Calu3 (cell line): Measurements from ENCODE around the gene PER1. TPM values are rescaled to one million over a fixed set of nuclear protein-coding genes. Genes with fewer than 3 reads are reported as not detected.

Experiments
- BruUV-seq: library from RNA; stranded (reverse); fragments of 400-500 nt; replicated peaks from 2 replicates; lab custom pipeline; 2021; lab: Mats Ljungman, UMichigan
- CTCF ChIA-PET: fragments of 300-600 bp; sonication (Branson Sonifier 250); formaldehyde crosslinking; loops from one replicate; lab custom pipeline; 2022; ENCODE audit warnings: antibody characterized with exemption; lab: Charles Lee
- DNase-seq: peaks from one replicate; pipeline ENCODE4 v3.0.0; 2022
- H3K27ac Mint-ChIP-seq: one replicate; pipeline ENCODE4 v1.8.0; 2022; ENCODE audit warnings: mixed read lengths; ENCODE audit not compliant: unreplicated experiment
- H3K27me3 Mint-ChIP-seq: one replicate; pipeline ENCODE4 v1.8.0; 2022; ENCODE audit warnings: mixed read lengths; ENCODE audit not compliant: unreplicated experiment
- H3K36me3 Mint-ChIP-seq: one replicate; pipeline ENCODE4 v1.8.0; 2022; ENCODE audit warnings: mild to moderate bottlenecking, moderate library complexity, mixed read lengths; ENCODE audit not compliant: insufficient read depth, unreplicated experiment
- H3K4me1 Mint-ChIP-seq: one replicate; pipeline ENCODE4 v1.8.0; 2022; ENCODE audit warnings: mild to moderate bottlenecking, low read depth, mixed read lengths; ENCODE audit not compliant: unreplicated experiment
- H3K4me3 Mint-ChIP-seq: one replicate; pipeline ENCODE4 v1.8.0; 2022; ENCODE audit warnings: mild to moderate bottlenecking, low read depth, moderate library complexity, mixed read lengths; ENCODE audit not compliant: unreplicated experiment
- H3K9me3 Mint-ChIP-seq: one replicate; pipeline ENCODE4 v1.8.0; 2022; ENCODE audit warnings: low read depth, mixed read lengths; ENCODE audit not compliant: unreplicated experiment
- CTCF ChIP-seq: fragments of 200-600 bp; IDR thresholded peaks from one replicate; pipeline ENCODE4 v1.8.0; 2022; ENCODE audit warnings: antibody characterized with exemption; ENCODE audit not compliant: unreplicated experiment
- intact Hi-C: fragments of 100-400 bp; cut with micrococcal nuclease; formaldehyde crosslinking; loops from one replicate; pipeline ENCODE4 v1.10.0; 2022; ENCODE audit not compliant: unreplicated experiment
- total RNA-seq: library from RNA; stranded (reverse); gene quantifications from 2 replicates; pipeline ENCODE4 v1.2.3, GENCODE V29; 2022

PER1 gene
- total RNA-seq, 1 experiment from 2014 or later: 16.1 TPM

GRCh38 chr17:8147141-8147804 is 4.9 kb downstream of the PER1 start:
- TF ChIP-seq CTCF: no peak
- Mint-ChIP-seq H3K27ac (no peak overlapping the region), H3K9me3 (no peaks in the 10 kb centered on the region), H3K4me1 (no peaks in the 10 kb centered on the region), H3K36me3 (peaks cover 32% of the 10 kb centered on the region), H3K4me3 (no peak overlapping the region), H3K27me3 (no peaks in the 10 kb centered on the region)
- no peak for DNase-seq
- BruUV-seq: no TSS peak
- CTCF ChIA-PET: no interaction called here
- intact Hi-C loops: no loop called here

- Mint-ChIP-seq H3K36me3 (peaks cover 32% of the 10 kb centered on the region), H3K4me1 (no peaks in the 10 kb centered on the region), H3K27ac (no peak overlapping the region), H3K27me3 (no peaks in the 10 kb centered on the region), H3K4me3 (no peak overlapping the region), H3K9me3 (no peaks in the 10 kb centered on the region)
- intact Hi-C loops: no loop called here
- CTCF ChIA-PET: no interaction called here
- TF ChIP-seq CTCF: no peak
- DNase-seq: no peak
- no TSS peak for BruUV-seq
These were observed 5.6 kb downstream of the PER1 start for GRCh38 chr17:8146381-8147140.

GRCh38 chr17:8145811-8146210 is 6.4 kb downstream of the PER1 start:
- peaks cover 32% of the 10 kb centered on the region for H3K36me3 Mint-ChIP-seq
- intact Hi-C loops: no loop called here
- no peaks in the 10 kb centered on the region for H3K27me3 Mint-ChIP-seq
- no peak for TF ChIP-seq CTCF
- no peaks in the 10 kb centered on the region for H3K9me3 Mint-ChIP-seq
- H3K4me3 Mint-ChIP-seq: no peak overlapping the region
- BruUV-seq: no TSS peak
- H3K4me1 Mint-ChIP-seq: no peaks in the 10 kb centered on the region
- CTCF ChIA-PET: no interaction called here
- H3K27ac Mint-ChIP-seq: no peak overlapping the region
- DNase-seq: no peak

- TF ChIP-seq CTCF: no peak
- Mint-ChIP-seq H3K27me3 (no peaks in the 10 kb centered on the region), H3K9me3 (no peaks in the 10 kb centered on the region), H3K4me1 (no peaks in the 10 kb centered on the region), H3K36me3 (peaks cover 39% of the 10 kb centered on the region), H3K4me3 (no peak overlapping the region), H3K27ac (no peak overlapping the region)
- CTCF ChIA-PET: no interaction called here
- intact Hi-C loops: no loop called here
- no peak for DNase-seq
- BruUV-seq: no TSS peak
These were observed 7.6 kb downstream of the PER1 start for GRCh38 chr17:8144401-8145231.
